Naive B cell (primary cell): ENCODE measurements around the gene CLEC4F. TPM values are rescaled to one million over a fixed set of nuclear protein-coding genes. Genes with fewer than 3 reads are reported as not detected.

Source experiments
- ATAC-seq, 2 donors: fragments of 150-1000 bp; cut with Tn5 transposase; 2 replicates each; pipeline ENCODE4 v1.10.0; 2021; ENCODE audit warnings: low read depth in 2 of 2, mild to moderate bottlenecking in 2 of 2, moderate library complexity in 2 of 2
- DNase-seq: peaks from one replicate; pipeline ENCODE4 v3.0.0; 2022
- H3K27ac Mint-ChIP-seq, 6 donors: one replicate each; pipeline ENCODE4 v1.8.0; 2020 to 2022; ENCODE audit warnings: mild to moderate bottlenecking in 6 of 6, mixed read lengths in 6 of 6, moderate library complexity in 5 of 6, inconsistent platforms in 2 of 6
- H3K27me3 Mint-ChIP-seq, 3 donors: one replicate each; pipeline ENCODE4 v1.8.0; 2021 to 2022; ENCODE audit warnings: mixed read lengths in 3 of 3, mild to moderate bottlenecking in 1 of 3
- H3K36me3 Mint-ChIP-seq, 2 donors: one replicate each; pipeline ENCODE4 v1.8.0; 2020 to 2022; ENCODE audit warnings: mixed read lengths in 2 of 2, inconsistent platforms in 1 of 2, mild to moderate bottlenecking in 1 of 2
- H3K4me1 Mint-ChIP-seq, 3 donors: one replicate each; pipeline ENCODE4 v1.8.0; 2020 to 2022; ENCODE audit warnings: mixed read lengths in 3 of 3, inconsistent platforms in 1 of 3, mild to moderate bottlenecking in 1 of 3, moderate library complexity in 1 of 3
- H3K4me3 Mint-ChIP-seq, 8 donors: one replicate each; pipeline ENCODE4 v1.8.0; 2020 to 2022; ENCODE audit warnings: mild to moderate bottlenecking in 8 of 8, mixed read lengths in 8 of 8, moderate library complexity in 8 of 8, inconsistent platforms in 2 of 8
- H3K9me3 Mint-ChIP-seq, 7 donors: one replicate each; pipeline ENCODE4 v1.8.0; 2020 to 2022; ENCODE audit warnings: mixed read lengths in 7 of 7, mild to moderate bottlenecking in 5 of 7, inconsistent platforms in 2 of 7, moderate library complexity in 1 of 7
- polyA plus RNA-seq, 6 donors: library from polyadenylated mRNA; unstranded; fragments of 300-500 nt; fragmentation: Illumina TruSeq; gene quantifications; one replicate each; pipeline ENCODE4 v1.2.3, GENCODE V29; 2021; ENCODE audit warnings: low read depth in 6 of 6

The CLEC4F gene
- polyA plus RNA-seq, 6 donors from 2014 or later = not detected

- DNase-seq (no peak), ATAC-seq (no peak)
- H3K27me3 Mint-ChIP-seq = peaks cover 18 to 50% (median 34%) of the 10 kb centered on the region in 3 donors
- no peaks in the 10 kb centered on the region for H3K36me3 Mint-ChIP-seq
- no peak overlapping the region for H3K4me3 Mint-ChIP-seq
- H3K4me1 Mint-ChIP-seq = no peaks in the 10 kb centered on the region
- H3K27ac Mint-ChIP-seq = peak overlapping the region in 1 of 6 donors; percentile 62
- H3K9me3 Mint-ChIP-seq = no peaks in the 10 kb centered on the region
Measured at GRCh38 chr2:70833246-70833645, 12.8 kb upstream of the CLEC4F start.

- ATAC-seq (no peak), DNase-seq (no peak)
- Mint-ChIP-seq H3K36me3 (no peaks in the 10 kb centered on the region), H3K4me1 (no peaks in the 10 kb centered on the region), H3K4me3 (no peak overlapping the region), H3K27me3 (peaks cover 18 to 52% (median 32%) of the 10 kb centered on the region in 3 donors), H3K27ac (no peak overlapping the region), H3K9me3 (no peaks in the 10 kb centered on the region)
Measured at GRCh38 chr2:70832386-70832785, 12.0 kb upstream of the CLEC4F start.

- DNase-seq (no peak), ATAC-seq (no peak)
- Mint-ChIP-seq H3K4me1 (no peaks in the 10 kb centered on the region), H3K27me3 (peaks cover 18 to 58% (median 34%) of the 10 kb centered on the region in 3 donors), H3K4me3 (no peak overlapping the region), H3K9me3 (no peaks in the 10 kb centered on the region), H3K36me3 (no peaks in the 10 kb centered on the region), H3K27ac (no peak overlapping the region)
Measured at GRCh38 chr2:70831861-70832260, 11.5 kb upstream of the CLEC4F start.

GRCh38 chr2:70830366-70830765 lies 10.0 kb upstream of the CLEC4F start:
- H3K4me3 Mint-ChIP-seq = no peak overlapping the region
- no peaks in the 10 kb centered on the region for H3K4me1 Mint-ChIP-seq
- no peaks in the 10 kb centered on the region for H3K36me3 Mint-ChIP-seq
- DNase-seq (no peak), ATAC-seq (no peak)
- H3K27me3 Mint-ChIP-seq = peaks cover 9 to 56% (median 36%) of the 10 kb centered on the region in 3 donors
- H3K9me3 Mint-ChIP-seq = no peaks in the 10 kb centered on the region
- no peak overlapping the region for H3K27ac Mint-ChIP-seq

GRCh38 chr2:70829916-70830315 lies 9.5 kb upstream of the CLEC4F start:
- H3K36me3 Mint-ChIP-seq = no peaks in the 10 kb centered on the region
- H3K27me3 Mint-ChIP-seq = peaks cover 9 to 51% (median 33%) of the 10 kb centered on the region in 3 donors
- ATAC-seq (no peak), DNase-seq (no peak)
- no peaks in the 10 kb centered on the region for H3K9me3 Mint-ChIP-seq
- H3K27ac Mint-ChIP-seq = no peak overlapping the region
- peak overlapping the region in 1 of 8 donors; percentile 47 for H3K4me3 Mint-ChIP-seq
- H3K4me1 Mint-ChIP-seq = no peaks in the 10 kb centered on the region

GRCh38 chr2:70828914-70829824 lies 8.8 kb upstream of the CLEC4F start:
- Mint-ChIP-seq H3K27me3 (peaks cover 9 to 45% (median 28%) of the 10 kb centered on the region in 3 donors), H3K4me1 (no peaks in the 10 kb centered on the region), H3K27ac (no peak overlapping the region), H3K9me3 (no peaks in the 10 kb centered on the region), H3K36me3 (no peaks in the 10 kb centered on the region), H3K4me3 (peak overlapping the region in 1 of 8 donors; percentile 47)
- DNase-seq (no peak), ATAC-seq (no peak)

GRCh38 chr2:70828115-70828514 lies 7.7 kb upstream of the CLEC4F start:
- ATAC-seq = no peak
- Mint-ChIP-seq H3K36me3 (no peaks in the 10 kb centered on the region), H3K4me3 (no peak overlapping the region), H3K27ac (no peak overlapping the region), H3K9me3 (no peaks in the 10 kb centered on the region), H3K27me3 (peaks cover 9 to 39% (median 20%) of the 10 kb centered on the region in 3 donors), H3K4me1 (no peaks in the 10 kb centered on the region)
- DNase-seq = no peak

- Mint-ChIP-seq H3K4me1 (no peaks in the 10 kb centered on the region), H3K9me3 (no peaks in the 10 kb centered on the region), H3K4me3 (no peak overlapping the region), H3K36me3 (no peaks in the 10 kb centered on the region), H3K27me3 (peaks cover 9 to 44% (median 20%) of the 10 kb centered on the region in 3 donors), H3K27ac (no peak overlapping the region)
- DNase-seq = no peak
- ATAC-seq = no peak
Measured at GRCh38 chr2:70827388-70827787, 7.0 kb upstream of the CLEC4F start.

GRCh38 chr2:70826696-70827350 lies 6.4 kb upstream of the CLEC4F start:
- DNase-seq = no peak
- Mint-ChIP-seq H3K27ac (peak overlapping the region in 2 of 6 donors; percentile 44 to 58), H3K4me1 (no peaks in the 10 kb centered on the region), H3K36me3 (no peaks in the 10 kb centered on the region), H3K4me3 (no peak overlapping the region), H3K27me3 (peaks cover 9 to 47% (median 20%) of the 10 kb centered on the region in 3 donors), H3K9me3 (no peaks in the 10 kb centered on the region)
- ATAC-seq = no peak

GRCh38 chr2:70823249-70823648 lies 2.9 kb upstream of the CLEC4F start:
- no peaks in the 10 kb centered on the region for H3K4me1 Mint-ChIP-seq
- H3K27me3 Mint-ChIP-seq = peaks cover 20 to 55% (median 28%) of the 10 kb centered on the region in 3 donors
- H3K4me3 Mint-ChIP-seq = no peak overlapping the region
- H3K36me3 Mint-ChIP-seq = no peaks in the 10 kb centered on the region
- H3K9me3 Mint-ChIP-seq = no peaks in the 10 kb centered on the region
- no peak for ATAC-seq
- DNase-seq = no peak
- H3K27ac Mint-ChIP-seq = no peak overlapping the region

- no peaks in the 10 kb centered on the region for H3K9me3 Mint-ChIP-seq
- DNase-seq (no peak), ATAC-seq (no peak)
- H3K4me1 Mint-ChIP-seq = no peaks in the 10 kb centered on the region
- peaks cover 24 to 58% (median 33%) of the 10 kb centered on the region in 3 donors for H3K27me3 Mint-ChIP-seq
- no peak overlapping the region for H3K4me3 Mint-ChIP-seq
- no peaks in the 10 kb centered on the region for H3K36me3 Mint-ChIP-seq
- peak overlapping the region in 1 of 6 donors; percentile 75 for H3K27ac Mint-ChIP-seq
Measured at GRCh38 chr2:70822843-70823242, 2.4 kb upstream of the CLEC4F start.

- Mint-ChIP-seq H3K4me1 (no peaks in the 10 kb centered on the region), H3K27ac (no peak overlapping the region)
- DNase-seq = no peak
Measured at GRCh38 chr2:70817284-70817954, 3.0 kb downstream of the CLEC4F start.

GRCh38 chr2:70816726-70817125 lies 3.7 kb downstream of the CLEC4F start:
- Mint-ChIP-seq H3K9me3 (no peaks in the 10 kb centered on the region), H3K27ac (no peak overlapping the region), H3K27me3 (peaks cover 34 to 69% (median 48%) of the 10 kb centered on the region in 3 donors), H3K4me3 (no peak overlapping the region), H3K36me3 (no peaks in the 10 kb centered on the region), H3K4me1 (no peaks in the 10 kb centered on the region)
- ATAC-seq = no peak
- DNase-seq = no peak

More at GRCh38 chr2:70817284-70817954, 3.0 kb downstream of the CLEC4F start:
- H3K36me3 Mint-ChIP-seq = no peaks in the 10 kb centered on the region
- ATAC-seq = no peak
- H3K4me3 Mint-ChIP-seq = no peak overlapping the region
- H3K9me3 Mint-ChIP-seq = no peaks in the 10 kb centered on the region
- H3K27me3 Mint-ChIP-seq = peaks cover 34 to 70% (median 48%) of the 10 kb centered on the region in 3 donors
